ENCODE results near the gene G6PD. TPM values are rescaled to one million over a fixed set of nuclear protein-coding genes. Genes with fewer than 3 reads are reported as not detected.

Gene G6PD
- total and polyA plus RNA-seq, 2 donors (not counting 3 experiments of a cell fraction or from before 2014, with no cell fraction given), result 155 to 159 TPM

DNA sequence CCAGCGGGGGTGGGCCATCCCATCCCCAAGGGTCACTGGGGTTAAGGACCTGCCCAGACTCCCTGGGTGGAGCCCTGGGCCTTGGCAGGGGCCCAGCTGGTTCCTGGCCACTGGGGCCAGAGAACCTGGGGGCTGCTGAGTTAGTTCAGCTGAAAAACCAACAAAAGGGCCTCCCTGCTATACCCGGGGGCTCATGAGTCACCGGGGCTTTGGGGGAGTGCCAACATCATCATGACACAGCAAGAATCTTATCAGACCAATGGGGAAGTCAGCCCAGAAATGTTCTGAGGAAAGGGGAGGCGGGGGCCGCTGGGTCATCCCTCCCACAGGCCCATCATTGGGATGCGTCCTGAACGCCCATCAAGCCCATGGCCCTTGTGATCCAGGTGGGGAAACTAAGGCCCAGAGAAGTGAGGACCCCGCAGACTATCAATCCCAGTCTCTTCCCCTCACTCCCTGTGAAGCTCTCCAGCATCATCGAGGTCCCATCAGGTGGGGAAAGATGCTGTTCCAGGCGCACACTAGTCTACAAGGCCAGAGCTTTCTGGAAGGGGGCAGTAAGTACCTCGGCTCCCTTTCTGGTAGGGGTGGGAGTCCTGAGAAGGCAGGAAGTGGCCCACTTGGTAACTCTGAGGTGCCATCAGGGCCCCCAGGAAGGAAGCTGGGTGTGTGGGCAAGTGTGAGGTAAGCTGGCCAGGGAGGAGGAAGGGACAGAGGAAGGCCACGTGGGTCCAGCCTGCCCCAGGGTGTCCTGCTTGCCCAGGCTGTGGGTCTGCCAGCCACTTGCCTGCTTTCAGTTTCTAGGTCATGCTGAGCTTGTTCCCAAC lies 4.5 kb downstream of the G6PD start:
- CTCF ChIA-PET, result interaction anchor here (1.2 kb wide), 1 partner anchor 169 kb away, joined by 3 read pairs; no protein-coding TSS in a partner anchor
- POLR2A ChIA-PET, result interaction anchor here (1.4 kb wide), 1 partner anchor 171 kb away, joined by 3 read pairs; no protein-coding TSS in a partner anchor

More for the DNA sequence above, 4.5 kb downstream of the G6PD start:
- Histone ChIP-seq H3K79me2 (ENCODE audit: control insufficient read depth, insufficient read depth, low read length) (peaks cover 49% of the 10 kb centered on the region), H3K27me3 (ENCODE audit: control insufficient read depth in 2 of 2, insufficient read depth in 2 of 2, low read length in 2 of 2) (no peaks in the 10 kb centered on the region), H3K4me1 (ENCODE audit: control insufficient read depth, extremely low read depth, insufficient read depth, low read length) (peaks cover 29% of the 10 kb centered on the region), H3K9me3 (replicated peaks; ENCODE audit: control insufficient read depth, insufficient read depth, low read length) (no peaks in the 10 kb centered on the region), H3K9me1 (replicated peaks; ENCODE audit: control insufficient read depth, extremely low read depth, insufficient read depth, low read length) (no peaks in the 10 kb centered on the region), H3K4me3 (replicated peaks in 1 of 3; ENCODE audit: insufficient read depth in 1 of 3, low read depth in 1 of 3, low read length in 3 of 3) (no peak overlapping the region), H4K20me1 (replicated peaks; ENCODE audit: control insufficient read depth, extremely low read depth, insufficient read depth, low read length) (no peaks in the 10 kb centered on the region), H3K9ac (replicated peaks; ENCODE audit: extremely low read depth, insufficient read depth, low read length) (peak overlapping the region; percentile 89), H2AFZ (ENCODE audit: low read depth, low read length) (no peak overlapping the region), H3K27ac (ENCODE audit: insufficient read depth, low read depth, low read length) (peak overlapping the region; percentile 100), H3K4me2 (ENCODE audit: insufficient read depth, low read length) (peak overlapping the region; percentile 39), H3K36me3 (ENCODE audit: control insufficient read depth in 2 of 2, extremely low read depth in 1 of 2, insufficient read depth in 2 of 2, low read length in 2 of 2) (no peaks in the 10 kb centered on the region)
- no peak for TF ChIP-seq MYC (IDR thresholded peaks at IDR 0.05; ENCODE audit: low read depth, low read length)
- peak; percentile 53 for TF ChIP-seq JUN (IDR thresholded peaks at IDR 0.05; ENCODE audit: borderline replicate concordance, insufficient read depth, insufficient read length, low read depth)
- TF ChIP-seq, protein P1, sequence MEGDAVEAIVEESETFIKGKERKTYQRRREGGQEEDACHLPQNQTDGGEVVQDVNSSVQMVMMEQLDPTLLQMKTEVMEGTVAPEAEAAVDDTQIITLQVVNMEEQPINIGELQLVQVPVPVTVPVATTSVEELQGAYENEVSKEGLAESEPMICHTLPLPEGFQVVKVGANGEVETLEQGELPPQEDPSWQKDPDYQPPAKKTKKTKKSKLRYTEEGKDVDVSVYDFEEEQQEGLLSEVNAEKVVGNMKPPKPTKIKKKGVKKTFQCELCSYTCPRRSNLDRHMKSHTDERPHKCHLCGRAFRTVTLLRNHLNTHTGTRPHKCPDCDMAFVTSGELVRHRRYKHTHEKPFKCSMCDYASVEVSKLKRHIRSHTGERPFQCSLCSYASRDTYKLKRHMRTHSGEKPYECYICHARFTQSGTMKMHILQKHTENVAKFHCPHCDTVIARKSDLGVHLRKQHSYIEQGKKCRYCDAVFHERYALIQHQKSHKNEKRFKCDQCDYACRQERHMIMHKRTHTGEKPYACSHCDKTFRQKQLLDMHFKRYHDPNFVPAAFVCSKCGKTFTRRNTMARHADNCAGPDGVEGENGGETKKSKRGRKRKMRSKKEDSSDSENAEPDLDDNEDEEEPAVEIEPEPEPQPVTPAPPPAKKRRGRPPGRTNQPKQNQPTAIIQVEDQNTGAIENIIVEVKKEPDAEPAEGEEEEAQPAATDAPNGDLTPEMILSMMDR (IDR thresholded peaks at IDR 0.05; ENCODE audit: extremely low read depth in 1 of 2, insufficient read depth in 1 of 2, low read depth in 1 of 2, low read length in 2 of 2), result no peak
- TF ChIP-seq, protein P2, sequence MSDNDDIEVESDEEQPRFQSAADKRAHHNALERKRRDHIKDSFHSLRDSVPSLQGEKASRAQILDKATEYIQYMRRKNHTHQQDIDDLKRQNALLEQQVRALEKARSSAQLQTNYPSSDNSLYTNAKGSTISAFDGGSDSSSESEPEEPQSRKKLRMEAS (IDR thresholded peaks at IDR 0.05; ENCODE audit: insufficient read depth, insufficient read length), result no peak
- TF ChIP-seq GATA2 (IDR thresholded peaks at IDR 0.05; ENCODE audit: insufficient read depth, insufficient read length, low read depth, low read length), result peak; percentile 36
- TF ChIP-seq POLR2AphosphoS5 (IDR thresholded peaks at IDR 0.05; ENCODE audit: insufficient read depth, low read depth, low read length), result peak; percentile 64
- no peak for TF ChIP-seq EZH2 (IDR thresholded peaks at IDR 0.05; ENCODE audit: borderline replicate concordance, low read depth, low read length, severe bottlenecking)
- peak; percentile 33 for TF ChIP-seq POLR2A (IDR thresholded peaks at IDR 0.05; ENCODE audit: low read depth, low read length)
- peak; percentile 81 for TF ChIP-seq FOS (IDR thresholded peaks at IDR 0.05; ENCODE audit: borderline replicate concordance, insufficient read depth, low read length)
- intact Hi-C loops (cut with micrococcal nuclease), result no loop called here
- peak; percentile 93 for DNase-seq (ENCODE audit: low read depth, low spot score)
- TSS peak; percentile 62 for BruUV-seq (replicated peaks)
- FAIRE-seq, result peak; percentile 97
- dilution Hi-C loops (cut with MboI; ENCODE audit: extremely low pct_ligation_motif_present, low sequenced_read_pairs), result no loop called here
